BLaER1 (cell line): ENCODE measurements around the gene HIVEP2.

Experiments used
- H3K27ac ChIP-seq: shearing (Covaris generic); formaldehyde crosslinking; 2 replicates; pipeline ENCODE4 v1.8.1; 2022
- H3K27me3 ChIP-seq: shearing (Covaris generic); formaldehyde crosslinking; 2 replicates; pipeline ENCODE4 v1.8.1; 2022
- H3K36me3 ChIP-seq: shearing (Covaris generic); formaldehyde crosslinking; 2 replicates; pipeline ENCODE4 v1.8.1; 2022
- H3K4me1 ChIP-seq: shearing (Covaris generic); formaldehyde crosslinking; 2 replicates; pipeline ENCODE4 v1.8.1; 2022
- H3K4me2 ChIP-seq: shearing (Covaris generic); formaldehyde crosslinking; 2 replicates; pipeline ENCODE4 v1.8.1; 2022
- H3K4me3 ChIP-seq: shearing (Covaris generic); formaldehyde crosslinking; 2 replicates; pipeline ENCODE4 v1.8.1; 2022
- H3K9ac ChIP-seq: shearing (Covaris generic); formaldehyde crosslinking; 2 replicates; pipeline ENCODE4 v1.8.1; 2022
- H3K9me3 ChIP-seq: shearing (Covaris generic); formaldehyde crosslinking; 2 replicates; pipeline ENCODE4 v1.8.1; 2022
- H4K20me1 ChIP-seq: shearing (Covaris generic); formaldehyde crosslinking; 2 replicates; pipeline ENCODE4 v1.8.1; 2022
- Cebpa-rat ChIP-seq: shearing (Covaris generic); IDR thresholded peaks from 2 replicates; pipeline ENCODE4 v1.8.1; 2022

Gene HIVEP2

DNA sequence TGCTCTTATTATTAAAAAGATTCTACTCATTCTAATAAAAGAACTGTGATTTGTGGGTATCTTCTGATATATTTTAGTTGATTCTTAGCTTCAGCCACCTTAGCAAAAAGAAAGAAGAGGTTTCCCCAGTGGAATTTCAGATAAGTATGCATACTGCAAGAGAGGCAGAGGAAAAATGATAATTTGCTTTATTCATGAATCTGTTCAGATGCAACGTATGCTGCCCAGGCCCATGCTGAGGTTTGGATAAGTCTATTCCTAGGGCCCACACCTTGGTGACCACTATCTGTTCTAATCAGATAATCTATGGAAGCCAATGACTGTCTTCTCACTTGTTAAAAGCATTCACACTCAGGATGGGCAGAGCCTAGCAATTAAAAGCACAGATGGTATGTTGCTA is 194.0 kb downstream of the HIVEP2 start:
- Histone ChIP-seq H4K20me1 (peaks cover 27% of the 10 kb centered on the region; the same call in 1 of the 2 replicates), H3K36me3 (peaks cover 34% of the 10 kb centered on the region), H3K4me1 (peaks cover 6% of the 10 kb centered on the region; the same call in 1 of the 2 replicates), H3K4me2 (no peak overlapping the region), H3K27ac (no peak overlapping the region), H3K9me3 (no peaks in the 10 kb centered on the region), H3K27me3 (no peaks in the 10 kb centered on the region; the same call in 1 of the 2 replicates), H3K4me3 (no peak overlapping the region), H3K9ac (no peak overlapping the region)
- TF ChIP-seq Cebpa-rat, result no peak

DNA sequence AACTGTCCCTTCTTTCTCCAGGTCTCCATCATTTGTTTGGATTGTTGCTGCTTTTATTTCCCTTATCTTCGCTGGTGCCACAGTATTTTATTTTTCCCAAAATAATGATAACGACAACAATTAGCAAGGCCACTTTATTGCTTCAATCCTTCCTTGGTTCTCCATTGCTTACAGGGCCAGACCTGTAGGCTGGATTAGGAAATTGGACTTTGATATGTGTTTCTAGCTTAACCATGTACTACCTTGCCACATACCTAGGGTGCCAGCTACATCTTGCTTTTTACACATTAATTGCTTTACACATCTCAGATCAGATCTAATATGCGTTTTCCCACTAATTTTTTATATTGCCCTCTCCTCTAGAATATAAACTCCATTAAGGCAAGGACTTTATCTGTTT is 195.4 kb downstream of the HIVEP2 start:
- no peak overlapping the region for H3K9ac ChIP-seq
- no peaks in the 10 kb centered on the region; the same call in 1 of the 2 replicates for H3K27me3 ChIP-seq
- no peak overlapping the region for H3K4me2 ChIP-seq
- no peak overlapping the region for H3K4me3 ChIP-seq
- H3K9me3 ChIP-seq, result no peaks in the 10 kb centered on the region
- no peak overlapping the region for H3K27ac ChIP-seq
- H4K20me1 ChIP-seq, result peaks cover 16% of the 10 kb centered on the region; the same call in 1 of the 2 replicates
- no peak for TF ChIP-seq Cebpa-rat
- peaks cover 6% of the 10 kb centered on the region; the same call in 1 of the 2 replicates for H3K4me1 ChIP-seq
- H3K36me3 ChIP-seq, result peaks cover 23% of the 10 kb centered on the region

DNA sequence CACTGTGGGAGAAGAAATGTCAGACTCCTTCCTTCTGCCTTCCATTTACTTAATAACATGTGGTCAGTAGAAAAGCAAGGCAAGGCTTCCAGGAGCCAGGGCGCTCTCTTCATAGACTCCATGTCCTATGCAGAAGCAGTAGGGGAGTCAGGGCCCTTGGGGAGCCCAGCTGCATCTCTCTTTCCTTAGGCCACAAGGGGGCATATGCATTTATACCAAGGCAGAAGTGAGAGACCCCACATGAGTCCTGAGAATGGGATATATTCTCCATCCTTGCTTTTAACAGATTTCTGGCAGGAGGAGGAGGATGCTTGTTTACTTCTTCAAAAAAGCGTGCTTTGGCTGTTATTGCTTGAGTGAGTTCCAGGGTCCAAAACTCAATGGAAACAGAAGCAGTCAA is 198.5 kb downstream of the HIVEP2 start:
- Histone ChIP-seq H3K9me3 (no peaks in the 10 kb centered on the region), H3K36me3 (peaks cover under 1% of the 10 kb centered on the region; the same call in 1 of the 2 replicates), H3K9ac (no peak overlapping the region), H3K4me1 (peaks cover 6% of the 10 kb centered on the region; the same call in 1 of the 2 replicates), H3K27me3 (no peaks in the 10 kb centered on the region), H4K20me1 (peaks cover 3% of the 10 kb centered on the region; the same call in 1 of the 2 replicates), H3K4me3 (no peak overlapping the region), H3K4me2 (no peak overlapping the region), H3K27ac (no peak overlapping the region)
- no peak for TF ChIP-seq Cebpa-rat

DNA sequence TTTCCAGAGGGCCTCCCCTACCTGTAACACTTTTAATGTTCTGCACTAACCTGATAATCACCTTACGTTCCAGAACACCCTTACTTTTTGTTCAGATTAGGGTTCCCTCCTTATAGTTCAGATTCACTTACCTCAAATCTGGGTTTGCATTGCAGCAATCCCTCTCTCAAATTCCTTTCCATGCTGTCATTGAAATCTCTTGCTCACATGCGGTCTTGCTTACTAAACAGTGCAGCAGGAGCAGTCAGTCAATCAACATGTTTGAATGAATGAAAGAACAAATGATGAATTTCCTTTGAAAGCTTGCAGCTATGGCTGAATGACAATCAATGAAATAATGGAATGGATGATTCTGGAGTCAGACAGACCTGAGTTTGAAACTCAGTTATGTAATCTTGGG is 200.1 kb downstream of the HIVEP2 start:
- peaks cover 6% of the 10 kb centered on the region; the same call in 1 of the 2 replicates for H3K4me1 ChIP-seq
- H4K20me1 ChIP-seq, result no peaks in the 10 kb centered on the region
- no peak overlapping the region for H3K4me3 ChIP-seq
- TF ChIP-seq Cebpa-rat, result no peak
- H3K27ac ChIP-seq, result no peak overlapping the region
- H3K36me3 ChIP-seq, result no peaks in the 10 kb centered on the region
- H3K27me3 ChIP-seq, result no peaks in the 10 kb centered on the region
- no peak overlapping the region for H3K9ac ChIP-seq
- H3K4me2 ChIP-seq, result no peak overlapping the region
- H3K9me3 ChIP-seq, result no peaks in the 10 kb centered on the region

DNA sequence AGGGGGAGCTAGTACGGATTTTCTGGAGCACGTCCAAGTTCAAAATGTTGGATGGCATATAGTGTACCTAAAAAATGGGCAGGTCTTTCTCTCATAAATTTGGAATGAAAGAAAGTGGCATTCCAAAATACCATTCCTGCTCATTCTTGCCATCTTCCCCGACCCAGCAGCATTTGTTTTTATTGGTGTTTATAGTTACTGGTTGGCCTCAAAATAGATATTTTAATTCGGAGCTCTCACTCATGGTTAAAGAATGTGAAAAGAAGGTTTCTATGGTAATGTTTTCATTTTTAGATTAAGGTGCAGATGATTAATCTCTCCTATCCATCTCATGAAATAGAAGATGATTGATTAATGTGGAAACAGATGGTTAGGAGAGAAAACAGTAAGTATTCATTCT is 204.5 kb downstream of the HIVEP2 start:
- no peak overlapping the region for H3K9ac ChIP-seq
- no peak overlapping the region for H3K4me3 ChIP-seq
- TF ChIP-seq Cebpa-rat, result no peak
- no peak overlapping the region for H3K4me2 ChIP-seq
- no peaks in the 10 kb centered on the region for H3K4me1 ChIP-seq
- no peak overlapping the region for H3K27ac ChIP-seq
- H3K36me3 ChIP-seq, result no peaks in the 10 kb centered on the region
- H3K27me3 ChIP-seq, result no peaks in the 10 kb centered on the region
- H3K9me3 ChIP-seq, result no peaks in the 10 kb centered on the region
- H4K20me1 ChIP-seq, result no peaks in the 10 kb centered on the region

DNA sequence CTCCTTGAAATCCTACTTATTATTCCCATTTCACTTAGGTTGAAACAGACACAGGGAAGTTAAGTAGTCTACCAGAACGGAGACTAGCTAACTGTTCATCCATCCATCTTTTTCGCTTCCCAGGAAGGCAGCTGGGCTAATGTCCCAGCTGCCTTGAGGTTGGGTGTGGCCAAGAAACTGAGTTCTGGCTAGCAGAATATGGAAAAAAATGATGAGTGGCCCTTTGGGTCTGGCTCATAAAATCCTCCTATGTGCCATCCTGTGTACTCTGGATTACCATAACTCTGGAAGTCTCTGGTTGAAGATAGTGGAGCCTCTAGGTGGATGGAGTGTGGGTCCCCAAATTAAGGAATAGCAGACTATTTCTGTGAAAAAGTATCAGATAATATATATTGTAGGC is 206.2 kb downstream of the HIVEP2 start:
- no peak overlapping the region for H3K4me2 ChIP-seq
- H3K9me3 ChIP-seq, result no peaks in the 10 kb centered on the region
- H3K27ac ChIP-seq, result no peak overlapping the region
- H3K4me1 ChIP-seq, result no peaks in the 10 kb centered on the region
- no peak for TF ChIP-seq Cebpa-rat
- H4K20me1 ChIP-seq, result no peaks in the 10 kb centered on the region
- no peaks in the 10 kb centered on the region for H3K27me3 ChIP-seq
- no peaks in the 10 kb centered on the region for H3K36me3 ChIP-seq
- H3K4me3 ChIP-seq, result no peak overlapping the region
- no peak overlapping the region for H3K9ac ChIP-seq

DNA sequence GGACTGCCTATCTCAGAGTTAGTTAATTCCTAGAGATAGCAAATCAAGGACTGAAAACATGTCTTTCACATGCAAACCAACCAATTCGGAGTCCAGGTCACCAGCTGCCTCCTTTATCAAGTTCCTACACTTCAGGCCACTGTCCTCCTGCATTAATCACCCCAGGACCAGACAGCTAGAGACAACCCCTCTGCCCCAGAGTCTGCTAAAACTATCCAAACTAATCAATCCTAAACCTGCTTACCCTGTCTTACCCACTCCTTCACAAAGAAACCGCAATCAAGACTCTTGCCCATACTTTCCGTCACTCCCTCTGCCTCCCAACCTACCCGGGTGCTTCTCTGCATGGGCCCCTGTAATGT is 207.0 kb downstream of the HIVEP2 start:
- Histone ChIP-seq H3K27ac (no peak overlapping the region), H4K20me1 (no peaks in the 10 kb centered on the region), H3K4me2 (no peak overlapping the region), H3K27me3 (no peaks in the 10 kb centered on the region), H3K9ac (no peak overlapping the region), H3K36me3 (no peaks in the 10 kb centered on the region), H3K4me1 (no peaks in the 10 kb centered on the region), H3K9me3 (no peaks in the 10 kb centered on the region), H3K4me3 (no peak overlapping the region)
- no peak for TF ChIP-seq Cebpa-rat

DNA sequence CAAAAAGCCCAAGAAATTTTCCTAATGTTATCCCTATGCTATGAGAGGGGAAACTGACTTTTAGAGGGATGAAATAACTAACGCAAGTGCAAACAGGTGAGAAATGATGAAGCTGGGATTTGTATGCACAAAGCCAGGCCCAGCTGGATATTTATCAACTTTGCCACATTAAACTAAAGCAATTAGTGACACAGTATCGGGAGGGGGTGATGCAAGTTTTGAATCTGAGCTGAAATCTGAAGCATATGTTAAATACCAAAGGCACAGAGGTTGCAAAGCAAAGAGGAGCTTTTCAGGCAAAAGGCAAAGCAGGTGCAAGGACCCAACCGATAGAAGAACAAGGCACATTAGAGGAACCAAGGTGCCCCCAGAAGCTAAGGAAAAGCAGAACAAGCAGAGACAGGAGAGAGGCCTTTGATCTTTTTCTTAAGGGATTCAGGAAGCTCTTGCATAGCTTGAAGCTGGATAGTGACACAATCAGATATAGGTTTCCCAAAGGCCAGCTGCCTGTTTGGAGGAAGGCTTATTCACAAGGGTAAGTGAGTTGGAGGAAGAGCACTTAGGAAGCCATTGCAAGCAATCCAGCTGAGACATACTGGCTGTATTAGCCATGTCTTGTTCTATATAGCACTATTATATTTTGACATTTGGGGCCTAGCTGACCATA is 207.5 kb downstream of the HIVEP2 start:
- no peak overlapping the region for H3K4me3 ChIP-seq
- no peak overlapping the region for H3K27ac ChIP-seq
- H3K9ac ChIP-seq, result no peak overlapping the region
- H4K20me1 ChIP-seq, result no peaks in the 10 kb centered on the region
- H3K9me3 ChIP-seq, result no peaks in the 10 kb centered on the region
- no peaks in the 10 kb centered on the region for H3K4me1 ChIP-seq
- H3K27me3 ChIP-seq, result no peaks in the 10 kb centered on the region
- TF ChIP-seq Cebpa-rat, result no peak
- H3K36me3 ChIP-seq, result no peaks in the 10 kb centered on the region
- no peak overlapping the region for H3K4me2 ChIP-seq

DNA sequence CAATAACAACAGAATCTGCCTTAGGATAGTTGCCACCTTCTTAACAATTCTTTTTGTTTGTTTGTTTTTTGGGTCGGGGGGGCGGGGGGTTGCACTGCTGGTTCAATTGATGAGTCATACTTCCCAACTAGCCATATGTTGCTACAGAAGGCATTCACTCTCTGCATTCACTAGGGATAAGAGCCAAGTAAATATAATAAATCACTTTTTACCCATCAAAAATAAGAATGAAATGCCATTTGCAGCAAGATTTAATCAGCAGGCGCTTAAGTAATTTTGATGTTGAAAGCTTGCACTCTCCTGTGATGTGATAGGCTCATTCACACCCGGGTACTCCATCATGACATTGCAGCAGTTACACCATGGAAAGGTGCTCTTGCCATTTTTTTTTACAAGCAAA is 209.8 kb downstream of the HIVEP2 start:
- no peaks in the 10 kb centered on the region for H3K27me3 ChIP-seq
- H3K9me3 ChIP-seq, result no peaks in the 10 kb centered on the region
- no peaks in the 10 kb centered on the region for H3K36me3 ChIP-seq
- no peak for TF ChIP-seq Cebpa-rat
- H3K9ac ChIP-seq, result no peak overlapping the region
- H3K27ac ChIP-seq, result no peak overlapping the region
- H3K4me3 ChIP-seq, result no peak overlapping the region
- no peaks in the 10 kb centered on the region for H3K4me1 ChIP-seq
- H4K20me1 ChIP-seq, result no peaks in the 10 kb centered on the region
- no peak overlapping the region for H3K4me2 ChIP-seq

DNA sequence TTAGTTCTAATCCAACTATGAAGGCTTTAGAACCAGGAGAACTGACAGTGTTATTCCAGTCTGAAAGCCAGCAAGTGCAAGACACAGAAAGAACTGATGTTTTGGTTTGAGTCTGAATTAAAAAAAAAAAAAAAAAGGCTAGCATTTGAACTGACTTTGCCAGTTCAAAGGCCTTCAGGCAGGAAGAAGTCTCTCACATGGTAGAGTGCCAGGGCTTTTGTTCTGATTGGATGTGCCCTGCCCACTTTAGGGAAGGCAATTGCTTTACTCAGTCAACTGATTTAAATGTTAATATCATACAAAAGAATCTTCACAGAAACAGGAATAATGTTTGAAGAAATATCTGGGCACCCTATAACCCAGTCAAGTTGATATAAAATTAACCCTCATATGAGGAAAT is 212.2 kb downstream of the HIVEP2 start:
- Histone ChIP-seq H3K4me2 (no peak overlapping the region), H3K27me3 (no peaks in the 10 kb centered on the region), H3K4me3 (no peak overlapping the region), H3K4me1 (peaks cover 22% of the 10 kb centered on the region), H3K36me3 (no peaks in the 10 kb centered on the region), H3K27ac (no peak overlapping the region), H3K9me3 (no peaks in the 10 kb centered on the region), H4K20me1 (no peaks in the 10 kb centered on the region), H3K9ac (no peak overlapping the region)
- no peak for TF ChIP-seq Cebpa-rat

DNA sequence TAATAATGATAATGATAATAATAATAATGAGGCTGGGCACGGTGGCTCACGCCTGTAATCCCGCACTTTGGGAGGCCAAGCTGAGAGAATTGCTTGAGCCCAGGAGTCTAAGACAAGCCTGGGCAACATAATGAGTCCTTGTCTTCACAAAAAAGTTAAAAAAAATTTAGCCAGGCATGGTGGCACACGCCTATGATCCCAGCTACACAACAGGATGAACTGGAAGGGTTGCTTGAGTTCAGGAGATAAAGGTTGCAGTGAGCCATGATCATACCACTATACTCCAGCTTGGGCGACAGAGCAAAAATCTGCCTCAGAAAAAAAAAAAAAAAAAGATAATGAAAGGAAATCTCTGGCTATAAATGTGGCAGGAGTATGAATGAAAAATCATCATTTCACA is 213.4 kb downstream of the HIVEP2 start:
- Histone ChIP-seq H3K4me3 (no peak overlapping the region), H3K27me3 (no peaks in the 10 kb centered on the region), H3K9me3 (no peaks in the 10 kb centered on the region), H3K27ac (no peak overlapping the region), H3K4me1 (peaks cover 22% of the 10 kb centered on the region), H3K36me3 (no peaks in the 10 kb centered on the region), H4K20me1 (no peaks in the 10 kb centered on the region), H3K9ac (no peak overlapping the region), H3K4me2 (no peak overlapping the region)
- TF ChIP-seq Cebpa-rat, result no peak
